GM13976 (cell line): ENCODE results near the gene GZMM.

Experiments used
- DNase-seq: peaks from one replicate; pipeline ENCODE4 v3.0.0; 2012; ENCODE audit warnings: low spot score
- in situ Hi-C: fragments of 300-500 bp; cut with MboI; formaldehyde crosslinking; loops from one replicate; pipeline ENCODE4 v1.12.0; 2022; ENCODE audit warnings: low sequenced_read_pairs, mixed read lengths, inconsistent platforms; ENCODE audit not compliant: unreplicated experiment
- TF ChIP-seq, protein P1 (sequence below): IDR thresholded peaks from 2 replicates; pipeline ENCODE4 v1.5.1; 2012; ENCODE audit warnings: borderline replicate concordance, mild to moderate bottlenecking; ENCODE audit not compliant: insufficient read depth; ENCODE audit errors: extremely low read depth, missing control alignments, control extremely low read depth

GZMM gene

GRCh38 chr19:593505-593904 lies 49.7 kb downstream of the GZMM start:
- TF ChIP-seq, protein P1, sequence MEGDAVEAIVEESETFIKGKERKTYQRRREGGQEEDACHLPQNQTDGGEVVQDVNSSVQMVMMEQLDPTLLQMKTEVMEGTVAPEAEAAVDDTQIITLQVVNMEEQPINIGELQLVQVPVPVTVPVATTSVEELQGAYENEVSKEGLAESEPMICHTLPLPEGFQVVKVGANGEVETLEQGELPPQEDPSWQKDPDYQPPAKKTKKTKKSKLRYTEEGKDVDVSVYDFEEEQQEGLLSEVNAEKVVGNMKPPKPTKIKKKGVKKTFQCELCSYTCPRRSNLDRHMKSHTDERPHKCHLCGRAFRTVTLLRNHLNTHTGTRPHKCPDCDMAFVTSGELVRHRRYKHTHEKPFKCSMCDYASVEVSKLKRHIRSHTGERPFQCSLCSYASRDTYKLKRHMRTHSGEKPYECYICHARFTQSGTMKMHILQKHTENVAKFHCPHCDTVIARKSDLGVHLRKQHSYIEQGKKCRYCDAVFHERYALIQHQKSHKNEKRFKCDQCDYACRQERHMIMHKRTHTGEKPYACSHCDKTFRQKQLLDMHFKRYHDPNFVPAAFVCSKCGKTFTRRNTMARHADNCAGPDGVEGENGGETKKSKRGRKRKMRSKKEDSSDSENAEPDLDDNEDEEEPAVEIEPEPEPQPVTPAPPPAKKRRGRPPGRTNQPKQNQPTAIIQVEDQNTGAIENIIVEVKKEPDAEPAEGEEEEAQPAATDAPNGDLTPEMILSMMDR, result no peak
- DNase-seq, result no peak
- in situ Hi-C loops, result loop anchor here (25.0 kb wide), 1 partner anchor 144 kb away; no protein-coding TSS in a partner anchor

DNA sequence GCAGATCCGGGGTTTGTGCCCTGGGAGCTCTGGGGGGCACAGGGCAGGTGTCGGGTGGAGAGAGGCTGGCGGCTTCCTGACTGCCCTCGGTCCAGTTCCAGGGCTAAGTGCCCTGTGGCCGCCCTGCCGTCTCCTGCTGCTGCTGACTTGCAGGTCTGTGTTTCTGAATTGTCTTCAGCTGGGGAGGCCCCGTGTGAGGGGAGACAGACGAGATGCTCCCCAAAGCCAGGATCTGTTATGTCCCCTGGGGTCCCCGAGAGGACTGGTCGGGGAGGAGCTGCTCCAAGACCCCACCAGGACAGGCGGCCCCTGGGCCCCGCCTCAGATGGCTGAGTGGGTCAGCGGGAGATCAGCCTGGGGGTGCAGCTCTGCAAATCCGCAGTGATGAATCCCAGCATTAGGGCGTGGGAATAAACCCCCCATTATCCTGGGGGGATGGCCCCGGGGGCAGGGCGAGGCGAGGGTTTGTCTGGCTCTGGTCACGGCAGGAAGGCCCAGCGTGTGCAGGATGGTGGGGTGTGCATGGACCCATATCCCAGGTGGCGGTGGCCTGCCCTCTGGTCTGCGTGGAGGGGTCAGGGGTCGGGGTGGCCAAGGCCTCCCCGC lies 50.5 kb downstream of the GZMM start:
- DNase-seq, result no peak
- in situ Hi-C loops, result loop anchor here (25.0 kb wide), 1 partner anchor 143 kb away; no protein-coding TSS in a partner anchor
- TF ChIP-seq, protein P1, result no peak

DNA sequence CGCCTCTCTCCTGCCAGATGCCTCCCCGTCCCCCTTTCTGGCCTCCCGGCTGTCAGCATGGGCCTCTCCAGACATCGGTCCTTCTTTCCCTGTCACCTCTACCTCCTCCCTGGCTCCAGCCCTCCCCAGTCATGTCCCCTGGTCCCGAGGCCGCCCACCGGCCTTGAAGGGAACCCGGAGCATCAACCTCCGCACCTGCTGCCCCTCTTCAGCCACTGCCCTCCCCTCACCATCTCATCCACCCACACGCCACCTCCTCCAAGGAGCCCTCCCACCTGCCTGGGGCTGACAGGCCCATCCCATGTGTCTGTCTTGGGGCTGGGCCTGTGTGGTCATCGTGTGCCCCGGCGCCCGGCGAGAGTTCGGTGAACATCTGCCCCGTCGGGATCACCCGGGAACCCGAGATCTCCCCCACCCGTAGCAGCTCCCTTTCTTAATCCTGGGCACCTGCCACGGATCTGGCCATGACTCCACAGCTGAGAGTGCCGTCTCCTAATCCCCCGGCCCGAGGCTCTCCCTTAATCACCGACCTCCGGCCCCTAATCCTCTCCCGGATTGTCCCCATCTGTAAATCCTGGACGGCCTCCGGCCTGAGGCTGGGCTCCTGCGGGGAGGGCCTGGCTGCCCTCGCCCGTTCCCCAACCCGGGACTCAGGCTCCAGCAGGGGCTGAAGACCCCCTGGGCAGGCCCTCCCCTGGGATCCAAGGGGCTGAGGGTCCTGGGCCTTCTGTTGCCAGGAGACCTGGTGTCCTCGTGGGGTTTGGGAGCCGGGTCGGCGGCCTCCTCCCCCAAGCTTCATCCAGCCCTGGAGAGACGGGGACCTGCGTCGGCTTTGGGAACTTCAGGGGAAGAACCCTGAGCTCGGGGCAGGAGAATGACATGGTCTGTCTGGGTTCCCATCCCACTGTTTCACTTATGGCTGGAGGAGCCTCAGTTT lies 51.7 kb downstream of the GZMM start:
- no peak for DNase-seq
- TF ChIP-seq, protein P1, result no peak

DNA sequence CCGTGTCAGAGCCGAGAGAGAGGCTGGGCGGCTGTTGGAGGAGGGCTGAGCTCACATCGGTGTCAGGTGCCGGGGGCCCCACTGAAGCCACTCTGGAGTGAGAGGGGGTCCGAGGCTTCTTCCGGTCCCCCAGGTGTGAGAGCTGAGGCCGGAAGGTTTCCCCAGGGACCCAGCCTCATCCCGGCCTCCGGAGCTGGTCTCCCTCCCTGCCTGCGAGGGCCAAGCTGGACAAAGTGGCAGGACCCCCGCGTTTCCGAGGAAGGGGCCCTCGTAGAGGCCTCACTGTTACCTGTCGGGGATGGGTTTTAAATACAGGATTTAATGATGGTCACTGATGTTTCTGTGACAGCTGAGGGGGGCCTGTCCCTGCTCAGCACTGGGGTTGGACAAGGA lies 52.4 kb downstream of the GZMM start:
- in situ Hi-C loops, result loop anchor here (25.0 kb wide), 1 partner anchor 141 kb away; no protein-coding TSS in a partner anchor
- DNase-seq, result no peak
- TF ChIP-seq, protein P1, result no peak

More for the DNA sequence above, 51.7 kb downstream of the GZMM start:
- in situ Hi-C loops, result loop anchor here (25.0 kb wide), 1 partner anchor 142 kb away; no protein-coding TSS in a partner anchor

- DNase-seq, result no peak
- TF ChIP-seq, protein P1, result no peak
- in situ Hi-C loops, result loop anchor here (25.0 kb wide), 1 partner anchor 140 kb away; no protein-coding TSS in a partner anchor
Measured at GRCh38 chr19:597406-598315, 53.8 kb downstream of the GZMM start.
